ENCODE results near the gene FMO1.
"Not testable (repeated sequence)": the region's sequence is repeated elsewhere in the genome, so short reads cannot be mapped to it uniquely, and the experiment has no call there.

The FMO1 gene

DNA sequence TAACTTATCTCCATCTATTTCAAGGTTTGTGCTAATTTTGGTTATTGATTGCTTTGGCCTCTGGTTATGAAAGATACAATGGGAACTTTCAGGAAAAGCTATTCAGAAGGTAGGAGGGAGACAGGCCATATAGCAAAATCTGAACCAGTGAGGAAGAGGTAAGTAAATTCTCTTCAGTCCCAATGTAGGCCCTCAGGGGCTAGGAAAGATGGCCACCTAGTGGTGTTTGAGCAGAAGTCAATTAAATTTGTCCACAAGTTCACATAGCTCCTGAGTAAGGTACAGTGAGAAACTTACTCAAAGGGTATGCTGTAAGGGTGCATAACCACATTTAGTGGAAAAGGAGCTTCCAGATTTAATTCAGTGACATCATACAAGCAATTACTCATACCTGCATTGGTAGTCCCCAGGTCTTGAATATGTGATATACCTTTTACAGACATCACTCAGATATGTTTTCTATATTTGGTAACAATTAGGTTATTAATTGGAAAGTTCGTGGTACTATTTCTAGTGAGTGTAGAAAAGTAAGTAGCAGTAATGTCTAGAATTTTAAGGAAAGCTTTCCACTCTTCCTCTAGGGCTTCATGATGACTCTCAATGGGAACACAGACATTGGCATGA lies 21.4 kb upstream of the FMO1 start (continued):
- TF ChIP-seq, protein P1, sequence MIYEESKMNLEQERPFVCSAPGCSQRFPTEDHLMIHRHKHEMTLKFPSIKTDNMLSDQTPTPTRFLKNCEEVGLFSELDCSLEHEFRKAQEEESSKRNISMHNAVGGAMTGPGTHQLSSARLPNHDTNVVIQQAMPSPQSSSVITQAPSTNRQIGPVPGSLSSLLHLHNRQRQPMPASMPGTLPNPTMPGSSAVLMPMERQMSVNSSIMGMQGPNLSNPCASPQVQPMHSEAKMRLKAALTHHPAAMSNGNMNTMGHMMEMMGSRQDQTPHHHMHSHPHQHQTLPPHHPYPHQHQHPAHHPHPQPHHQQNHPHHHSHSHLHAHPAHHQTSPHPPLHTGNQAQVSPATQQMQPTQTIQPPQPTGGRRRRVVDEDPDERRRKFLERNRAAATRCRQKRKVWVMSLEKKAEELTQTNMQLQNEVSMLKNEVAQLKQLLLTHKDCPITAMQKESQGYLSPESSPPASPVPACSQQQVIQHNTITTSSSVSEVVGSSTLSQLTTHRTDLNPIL (CRISPR knock-in tag; IDR thresholded peaks at IDR 0.05; ENCODE audit: low read depth) = no peak

DNA sequence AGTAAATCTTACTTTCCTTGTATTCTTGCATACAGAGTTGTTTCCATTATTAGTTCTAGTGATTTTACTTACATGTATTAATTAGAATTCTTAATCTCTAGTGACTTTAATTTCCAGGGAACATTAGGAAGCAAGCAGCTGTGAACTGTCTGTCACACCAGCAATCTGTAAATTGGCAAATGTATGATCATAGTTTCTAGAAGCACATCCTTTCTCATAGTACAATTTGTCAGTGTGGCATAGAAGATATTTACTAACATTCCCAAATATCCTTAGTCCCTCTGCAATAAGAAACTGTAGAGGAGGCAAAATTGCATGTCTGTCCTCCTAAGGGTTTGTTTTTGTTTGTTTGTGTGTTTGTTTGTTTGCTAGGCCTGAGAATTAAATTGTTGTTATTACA lies 17.0 kb upstream of the FMO1 start:
- no peak for TF ChIP-seq ZNF565 (CRISPR knock-in tag; conservative IDR thresholded peaks at IDR 0.05; ENCODE audit: low read depth)
- no peak for TF ChIP-seq CSDC2 (CRISPR knock-in tag; IDR thresholded peaks at IDR 0.05)
- TF ChIP-seq ARNTL (CRISPR knock-in tag; IDR thresholded peaks at IDR 0.05; ENCODE audit: borderline replicate concordance, low read depth) = no peak
- no peak for TF ChIP-seq SNAI2 (CRISPR knock-in tag; IDR thresholded peaks at IDR 0.05)
- TF ChIP-seq, protein P2, sequence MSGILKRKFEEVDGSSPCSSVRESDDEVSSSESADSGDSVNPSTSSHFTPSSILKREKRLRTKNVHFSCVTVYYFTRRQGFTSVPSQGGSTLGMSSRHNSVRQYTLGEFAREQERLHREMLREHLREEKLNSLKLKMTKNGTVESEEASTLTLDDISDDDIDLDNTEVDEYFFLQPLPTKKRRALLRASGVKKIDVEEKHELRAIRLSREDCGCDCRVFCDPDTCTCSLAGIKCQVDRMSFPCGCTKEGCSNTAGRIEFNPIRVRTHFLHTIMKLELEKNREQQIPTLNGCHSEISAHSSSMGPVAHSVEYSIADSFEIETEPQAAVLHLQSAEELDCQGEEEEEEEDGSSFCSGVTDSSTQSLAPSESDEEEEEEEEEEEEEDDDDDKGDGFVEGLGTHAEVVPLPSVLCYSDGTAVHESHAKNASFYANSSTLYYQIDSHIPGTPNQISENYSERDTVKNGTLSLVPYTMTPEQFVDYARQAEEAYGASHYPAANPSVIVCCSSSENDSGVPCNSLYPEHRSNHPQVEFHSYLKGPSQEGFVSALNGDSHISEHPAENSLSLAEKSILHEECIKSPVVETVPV (CRISPR knock-in tag; IDR thresholded peaks at IDR 0.05) = no peak
- ATAC-seq = no peak

DNA sequence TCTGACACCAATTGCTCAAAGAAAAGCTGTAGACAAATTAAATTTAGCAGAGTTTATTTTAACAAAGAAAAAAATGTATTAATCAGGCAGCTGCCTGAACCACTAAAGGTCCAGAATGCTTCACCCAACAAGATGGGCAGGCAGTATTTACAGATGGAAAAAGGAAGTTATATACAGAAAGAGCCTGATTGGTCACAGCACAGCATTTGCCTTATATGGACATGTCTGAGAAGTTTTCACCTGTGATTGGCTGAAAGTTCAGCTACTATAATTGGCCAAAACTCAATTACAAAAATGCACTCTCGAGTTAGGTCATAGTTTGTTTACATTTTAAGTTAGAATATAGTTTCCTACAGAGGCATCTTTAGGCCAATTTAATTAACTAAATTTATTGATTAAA lies 15.1 kb upstream of the FMO1 start:
- TF ChIP-seq GLIS3 (CRISPR knock-in tag; IDR thresholded peaks at IDR 0.05) (no peak), BACH2 (CRISPR knock-in tag; IDR thresholded peaks at IDR 0.05; ENCODE audit: borderline replicate concordance) (no peak), OSR1 (CRISPR knock-in tag; IDR thresholded peaks at IDR 0.05) (no peak), ZC3H10 (CRISPR knock-in tag; IDR thresholded peaks at IDR 0.05) (no peak)
- TF ChIP-seq, protein P1 (CRISPR knock-in tag; IDR thresholded peaks at IDR 0.05; ENCODE audit: low read depth) = no peak
- TF ChIP-seq, protein P2 (CRISPR knock-in tag; IDR thresholded peaks at IDR 0.05) = no peak
- ATAC-seq = no peak

DNA sequence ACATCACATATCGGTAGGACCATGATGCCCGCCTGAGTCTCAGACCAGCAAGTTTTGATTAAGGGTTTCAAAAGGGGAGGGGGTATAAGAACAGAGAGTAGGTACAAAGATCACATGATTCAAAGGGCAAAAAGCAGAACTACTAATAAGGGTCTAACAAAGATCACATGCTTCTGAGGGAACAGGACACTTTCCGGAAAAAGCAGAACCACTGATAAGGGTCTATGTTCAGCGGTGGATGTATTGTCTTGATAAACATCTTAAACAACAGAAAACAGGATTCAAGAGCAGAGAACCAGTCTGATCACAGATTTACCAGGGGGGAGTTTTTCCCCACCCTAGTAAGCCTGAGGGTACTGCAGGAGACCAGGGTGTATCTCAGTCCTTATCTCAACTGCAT lies 12.1 kb upstream of the FMO1 start:
- ATAC-seq = not testable (repeated sequence)

DNA sequence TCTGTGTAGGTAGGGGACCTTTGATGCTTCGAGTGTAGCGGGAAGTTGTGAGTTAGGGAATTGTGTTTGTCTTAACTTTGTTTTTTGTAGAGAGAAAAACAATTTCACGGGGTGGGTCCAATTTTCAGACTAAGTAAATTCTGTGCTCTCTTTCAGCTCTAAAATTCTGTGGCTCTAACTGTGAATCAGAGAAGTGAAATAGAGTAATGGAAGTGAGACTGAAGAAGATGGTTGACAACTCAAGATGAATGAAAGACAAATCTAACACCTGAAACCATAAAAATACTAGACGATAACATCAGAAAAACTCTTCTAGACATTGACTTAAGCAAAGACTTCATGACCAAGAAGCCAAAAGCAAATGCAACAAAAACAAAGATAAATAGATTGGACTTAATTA lies 4.4 kb upstream of the FMO1 start:
- TF ChIP-seq, protein P2 (CRISPR knock-in tag; IDR thresholded peaks at IDR 0.05) = no peak
- TF ChIP-seq ISL1 (CRISPR knock-in tag; IDR thresholded peaks at IDR 0.05) (no peak), PPARA (CRISPR knock-in tag; IDR thresholded peaks at IDR 0.05; ENCODE audit: borderline replicate concordance) (no peak), TOX (CRISPR knock-in tag; IDR thresholded peaks at IDR 0.05; ENCODE audit: borderline replicate concordance) (no peak), GLIS3 (CRISPR knock-in tag; IDR thresholded peaks at IDR 0.05) (no peak), RARB (CRISPR knock-in tag; IDR thresholded peaks at IDR 0.05) (no peak), BACH2 (CRISPR knock-in tag; IDR thresholded peaks at IDR 0.05; ENCODE audit: borderline replicate concordance) (no peak), ZFP3 (CRISPR knock-in tag; IDR thresholded peaks at IDR 0.05) (no peak), ESRRG (CRISPR knock-in tag; IDR thresholded peaks at IDR 0.05) (no peak), ZNF70 (CRISPR knock-in tag; IDR thresholded peaks at IDR 0.05) (no peak), ZNF565 (CRISPR knock-in tag; conservative IDR thresholded peaks at IDR 0.05; ENCODE audit: low read depth) (no peak), ZNF8 (CRISPR knock-in tag; IDR thresholded peaks at IDR 0.05) (no peak), ARNTL (CRISPR knock-in tag; IDR thresholded peaks at IDR 0.05; ENCODE audit: borderline replicate concordance, low read depth) (no peak)
- TF ChIP-seq, protein P3, sequence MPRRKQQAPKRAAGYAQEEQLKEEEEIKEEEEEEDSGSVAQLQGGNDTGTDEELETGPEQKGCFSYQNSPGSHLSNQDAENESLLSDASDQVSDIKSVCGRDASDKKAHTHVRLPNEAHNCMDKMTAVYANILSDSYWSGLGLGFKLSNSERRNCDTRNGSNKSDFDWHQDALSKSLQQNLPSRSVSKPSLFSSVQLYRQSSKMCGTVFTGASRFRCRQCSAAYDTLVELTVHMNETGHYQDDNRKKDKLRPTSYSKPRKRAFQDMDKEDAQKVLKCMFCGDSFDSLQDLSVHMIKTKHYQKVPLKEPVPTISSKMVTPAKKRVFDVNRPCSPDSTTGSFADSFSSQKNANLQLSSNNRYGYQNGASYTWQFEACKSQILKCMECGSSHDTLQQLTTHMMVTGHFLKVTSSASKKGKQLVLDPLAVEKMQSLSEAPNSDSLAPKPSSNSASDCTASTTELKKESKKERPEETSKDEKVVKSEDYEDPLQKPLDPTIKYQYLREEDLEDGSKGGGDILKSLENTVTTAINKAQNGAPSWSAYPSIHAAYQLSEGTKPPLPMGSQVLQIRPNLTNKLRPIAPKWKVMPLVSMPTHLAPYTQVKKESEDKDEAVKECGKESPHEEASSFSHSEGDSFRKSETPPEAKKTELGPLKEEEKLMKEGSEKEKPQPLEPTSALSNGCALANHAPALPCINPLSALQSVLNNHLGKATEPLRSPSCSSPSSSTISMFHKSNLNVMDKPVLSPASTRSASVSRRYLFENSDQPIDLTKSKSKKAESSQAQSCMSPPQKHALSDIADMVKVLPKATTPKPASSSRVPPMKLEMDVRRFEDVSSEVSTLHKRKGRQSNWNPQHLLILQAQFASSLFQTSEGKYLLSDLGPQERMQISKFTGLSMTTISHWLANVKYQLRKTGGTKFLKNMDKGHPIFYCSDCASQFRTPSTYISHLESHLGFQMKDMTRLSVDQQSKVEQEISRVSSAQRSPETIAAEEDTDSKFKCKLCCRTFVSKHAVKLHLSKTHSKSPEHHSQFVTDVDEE (CRISPR knock-in tag; IDR thresholded peaks at IDR 0.05) = no peak

More for the DNA sequence above, 4.4 kb upstream of the FMO1 start:
- no peak for ATAC-seq
